HG03196 (cell line): Measurements from ENCODE around the gene PGAM1.
"Not testable (repeated sequence)": the region's sequence is repeated elsewhere in the genome, so short reads cannot be mapped to it uniquely, and the experiment has no call there.

Experiments
- ATAC-seq: cut with Tn5 transposase; IDR thresholded peaks from one replicate; pipeline ENCODE4 v1.9.1; 2021; ENCODE audit not compliant: unreplicated experiment

Gene PGAM1

DNA sequence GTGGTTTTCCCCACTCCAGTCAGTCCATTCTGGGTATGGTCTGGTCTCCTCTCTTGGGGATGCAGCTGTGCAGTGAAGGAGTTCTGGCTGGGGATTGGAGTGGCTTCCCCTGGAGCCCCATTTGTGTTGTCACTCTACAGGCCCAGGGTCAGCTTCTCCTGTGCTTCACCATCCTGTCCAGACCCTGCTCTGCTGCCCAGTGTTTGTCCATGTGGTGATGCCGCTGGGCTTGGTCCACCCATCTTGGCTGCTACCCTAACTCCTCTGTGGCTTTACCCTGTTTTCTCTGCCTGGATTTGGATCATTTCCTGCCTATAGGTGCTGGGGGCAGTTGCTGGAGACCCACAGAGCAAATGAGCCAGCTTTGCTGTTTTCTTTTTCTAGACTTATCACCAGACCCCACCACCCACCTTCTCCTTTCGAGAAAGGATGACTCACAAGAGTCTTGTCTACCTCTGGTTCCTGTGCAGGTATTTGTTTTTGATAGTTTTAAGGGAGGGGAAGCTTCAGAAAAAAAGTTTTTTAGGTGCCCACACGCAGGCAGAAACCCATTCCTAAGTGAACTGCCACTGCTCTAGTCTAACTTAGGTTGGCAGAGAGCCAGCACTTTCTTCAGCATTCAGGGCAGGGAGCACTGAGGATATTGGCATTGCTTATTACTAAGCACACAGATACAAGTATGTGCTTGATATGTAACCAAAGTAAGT lies 28.5 kb downstream of the PGAM1 start:
- ATAC-seq = no peak

DNA sequence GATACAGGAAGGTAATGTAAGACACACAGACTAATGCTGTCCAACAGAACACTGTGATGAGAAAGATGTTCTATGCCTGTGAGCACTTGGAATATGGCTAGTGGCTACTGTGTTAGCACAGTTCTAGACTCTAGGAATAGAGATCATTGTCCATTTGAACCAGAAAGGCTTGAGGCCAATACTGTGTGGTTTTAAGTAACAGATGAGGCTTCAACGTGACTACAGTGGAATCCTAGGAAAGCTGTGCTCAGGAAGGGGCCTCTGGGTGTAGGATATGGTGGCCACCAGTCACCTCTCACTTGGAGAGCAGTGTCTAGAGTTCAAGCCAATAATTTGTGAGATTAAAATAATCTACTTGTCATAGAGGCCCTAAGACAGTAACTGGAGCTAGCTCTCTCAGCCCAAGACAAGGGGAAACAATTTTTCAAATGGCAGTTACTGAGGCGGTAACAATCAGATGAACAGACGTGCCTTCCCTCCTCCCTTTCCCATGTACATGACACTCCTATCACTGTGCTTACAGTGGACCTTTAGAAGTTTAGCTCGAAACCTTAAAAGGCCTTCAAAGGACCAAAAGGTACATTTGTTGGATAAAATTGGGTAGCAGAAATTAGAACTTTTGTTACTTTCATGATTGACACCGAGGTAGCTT lies 30.2 kb downstream of the PGAM1 start:
- ATAC-seq = no peak

DNA sequence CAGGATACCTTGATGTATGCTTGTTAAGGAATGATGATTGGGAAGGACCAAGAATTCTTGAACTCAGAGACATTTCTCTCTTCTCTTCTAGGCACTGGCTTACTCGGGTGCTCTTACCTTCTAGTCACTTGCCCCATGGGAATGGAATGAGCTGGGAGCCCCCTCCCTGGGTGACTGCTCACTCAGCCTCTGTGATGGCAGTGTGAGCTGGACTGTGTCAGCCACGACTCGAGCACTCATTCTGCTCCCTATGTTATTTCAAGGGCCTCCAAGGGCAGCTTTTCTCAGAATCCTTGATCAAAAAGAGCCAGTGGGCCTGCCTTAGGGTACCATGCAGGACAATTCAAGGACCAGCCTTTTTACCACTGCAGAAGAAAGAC lies 30.7 kb downstream of the PGAM1 start:
- no peak for ATAC-seq

DNA sequence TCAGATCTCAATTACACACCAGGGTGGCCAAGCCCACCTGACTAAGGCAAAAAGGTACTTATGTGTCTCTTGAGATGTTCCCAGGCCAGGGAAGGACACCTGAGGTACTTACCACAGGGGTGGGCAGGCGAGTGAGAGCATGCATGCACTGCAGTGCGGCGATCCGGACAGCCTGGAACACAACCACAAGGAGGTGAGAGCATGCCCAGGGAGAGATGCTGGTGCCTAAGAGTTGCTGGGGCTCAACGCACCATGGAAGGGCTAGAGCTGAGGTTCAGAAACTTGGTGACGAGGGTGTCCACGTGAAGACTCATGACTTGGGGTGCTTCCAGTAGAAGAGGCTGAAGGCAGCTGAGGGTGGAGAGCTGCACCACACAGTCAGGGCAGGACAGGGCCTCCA lies 33.1 kb downstream of the PGAM1 start:
- ATAC-seq = no peak

DNA sequence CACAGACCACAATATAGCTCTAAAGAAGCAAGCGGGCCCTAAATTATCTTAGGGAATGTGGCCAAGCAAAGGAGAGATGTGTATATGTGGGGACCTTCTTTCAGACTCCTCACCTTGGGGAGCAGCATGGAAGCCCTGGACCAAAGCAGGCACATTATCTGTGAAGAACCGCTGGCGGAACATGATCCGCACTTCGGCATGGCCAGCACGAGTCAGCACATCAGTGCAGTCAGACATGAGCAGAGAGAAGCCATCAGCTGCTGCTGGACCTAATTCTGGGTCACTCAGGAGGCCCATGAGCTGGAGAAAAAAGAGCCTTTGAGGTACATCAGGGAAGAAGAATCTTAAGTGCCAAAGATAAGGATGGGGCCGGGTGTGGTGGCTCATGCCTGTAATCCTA lies 33.9 kb downstream of the PGAM1 start:
- no peak for ATAC-seq

DNA sequence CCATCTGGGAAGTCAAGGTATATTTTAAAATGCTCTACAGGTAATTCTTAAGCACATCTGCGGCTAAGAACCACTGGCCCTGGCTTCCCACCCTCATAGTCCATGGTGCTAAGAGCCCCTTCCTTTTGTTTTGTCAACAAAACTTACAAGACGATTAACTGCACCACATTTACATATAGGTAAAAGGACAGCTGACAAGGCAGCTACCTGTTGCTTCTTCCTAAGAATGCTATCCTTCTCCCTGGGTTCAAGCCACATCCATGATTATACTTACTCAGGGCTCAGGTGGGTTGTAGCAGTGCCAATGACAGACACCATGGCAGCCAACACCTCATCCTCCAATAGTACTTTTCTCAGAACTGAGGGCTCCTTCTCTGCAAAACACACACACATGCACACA lies 36.3 kb downstream of the PGAM1 start:
- ATAC-seq = no peak

DNA sequence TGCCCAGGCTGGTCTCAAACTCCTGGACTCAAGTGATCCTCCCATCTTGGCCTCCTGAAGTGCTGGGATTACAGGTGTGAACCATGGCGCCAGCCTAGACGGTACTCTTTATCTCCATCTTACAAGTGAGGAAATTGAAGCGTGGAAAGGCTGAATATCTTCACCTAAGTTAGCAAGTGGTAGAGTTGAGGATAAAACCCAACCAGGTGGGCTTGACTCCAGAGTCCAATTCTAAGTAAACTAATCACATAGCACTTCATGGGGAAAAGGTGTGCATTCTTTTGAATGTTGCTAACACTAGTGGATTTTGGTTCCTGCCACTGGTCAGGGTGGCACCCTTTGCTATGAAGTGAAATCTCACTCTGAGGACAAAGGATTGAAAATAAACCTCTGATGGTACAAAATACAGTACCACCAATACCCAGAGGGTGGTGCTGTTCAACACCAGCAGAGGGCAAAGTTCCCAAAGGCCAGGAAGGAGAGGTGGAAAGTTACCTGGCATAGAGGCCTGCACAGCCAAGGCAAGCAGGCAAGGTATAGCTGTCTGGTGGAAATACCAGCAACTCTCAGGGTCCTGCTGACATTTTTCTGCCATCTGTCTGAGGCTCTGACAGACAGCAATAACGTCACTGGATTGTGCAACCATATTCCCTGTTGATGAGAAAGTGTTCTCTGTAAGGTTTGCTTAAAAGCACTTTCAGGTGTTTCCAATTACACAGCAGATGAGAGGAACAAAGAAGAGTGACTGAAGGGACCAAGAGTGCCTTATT lies 37.6 kb downstream of the PGAM1 start:
- no peak for ATAC-seq

DNA sequence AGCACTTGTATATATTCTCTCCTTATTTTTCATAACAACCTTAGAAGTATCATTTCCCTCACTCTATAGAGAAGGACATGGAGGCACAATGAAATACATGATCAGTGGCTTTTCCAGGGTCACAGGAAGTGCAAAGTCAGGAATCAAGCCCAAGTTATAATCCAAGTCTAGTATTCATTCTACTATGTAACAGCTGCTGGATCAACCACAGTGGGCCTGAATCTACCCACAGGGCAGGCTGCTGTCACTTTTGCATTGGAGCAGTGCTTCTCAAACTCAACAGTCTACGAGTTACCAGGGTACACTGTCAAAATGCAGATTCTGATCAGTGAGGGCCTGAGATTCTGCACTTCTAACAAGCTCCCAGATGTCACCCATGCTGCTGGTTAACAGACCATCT lies 38.2 kb downstream of the PGAM1 start:
- no peak for ATAC-seq

DNA sequence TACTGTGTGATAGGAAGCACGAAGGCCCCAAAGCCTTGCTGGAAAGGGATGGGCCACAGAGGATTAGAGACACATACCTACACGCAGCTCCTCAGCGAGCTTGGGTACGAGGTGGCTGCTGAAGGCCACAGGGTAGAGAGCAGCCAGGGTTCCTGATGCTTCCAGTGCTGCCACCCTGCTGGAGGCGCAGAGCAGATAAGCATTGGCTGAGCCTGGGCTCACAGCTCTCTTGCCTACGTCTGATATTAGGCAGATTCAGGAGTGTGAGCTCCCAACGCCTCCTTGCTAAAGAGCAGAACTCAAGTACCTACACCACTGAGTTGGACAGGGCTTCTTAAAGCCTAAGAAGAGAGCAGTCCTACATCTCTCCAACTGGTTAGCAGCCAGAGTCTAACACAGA lies 40.0 kb downstream of the PGAM1 start:
- no peak for ATAC-seq

DNA sequence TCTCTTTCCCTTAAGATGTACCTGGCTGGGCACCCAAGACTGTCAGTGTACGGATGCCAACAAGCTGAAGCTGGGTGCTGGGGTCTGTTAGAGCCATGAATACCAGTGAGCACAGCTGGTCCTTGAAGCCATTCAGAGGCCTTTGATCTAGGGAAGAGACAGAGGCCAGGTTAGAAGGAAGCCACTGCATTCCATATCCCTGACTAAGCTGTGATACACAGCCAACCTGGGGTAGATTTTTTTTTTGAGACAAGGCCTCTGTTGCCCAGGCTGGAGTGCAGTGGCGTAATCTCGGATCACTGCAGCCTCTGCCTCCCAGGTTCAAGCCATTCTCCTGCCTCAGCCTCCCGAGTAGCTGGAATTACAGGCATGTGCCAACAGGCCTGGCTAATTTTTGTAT lies 40.8 kb downstream of the PGAM1 start:
- no peak for ATAC-seq

DNA sequence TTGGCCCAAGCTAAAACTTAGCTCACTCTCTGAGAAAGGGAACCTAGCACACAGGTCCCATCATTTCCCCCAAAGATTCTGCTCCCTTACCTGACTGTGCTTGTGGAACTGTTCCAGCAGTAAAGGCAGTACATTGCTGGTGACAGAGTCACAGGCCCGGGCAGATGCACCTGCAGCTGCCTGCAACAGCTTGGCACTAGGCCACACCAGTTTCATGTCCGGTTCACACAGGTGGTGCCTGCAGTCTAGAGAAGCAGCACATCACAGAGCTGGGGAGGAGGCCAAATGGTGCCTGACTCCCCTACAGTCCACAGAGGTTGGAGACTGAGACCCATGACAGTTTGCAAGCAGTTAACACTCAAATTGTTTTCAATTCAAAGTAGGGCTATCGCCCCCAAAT lies 42.2 kb downstream of the PGAM1 start:
- ATAC-seq = no peak

DNA sequence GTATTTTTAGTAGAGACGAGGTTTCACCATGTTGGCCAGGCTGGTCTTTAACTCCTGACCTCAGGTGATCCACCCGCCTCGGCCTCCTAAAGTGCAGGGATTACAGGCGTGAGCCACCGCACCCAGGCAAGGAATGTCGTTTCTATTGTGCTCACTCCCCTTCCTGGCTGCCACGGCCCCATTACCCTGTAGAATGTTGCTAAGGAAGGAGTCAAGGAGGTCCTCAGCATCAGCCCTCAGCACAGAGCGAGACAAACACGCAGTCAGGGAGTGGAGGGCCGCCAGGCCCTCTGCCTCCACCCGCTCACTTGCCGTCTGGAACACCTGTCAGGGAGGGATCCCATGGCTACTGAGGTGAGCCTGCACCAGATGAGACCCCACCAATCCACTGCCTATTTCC lies 42.8 kb downstream of the PGAM1 start:
- ATAC-seq = not testable (repeated sequence)

DNA sequence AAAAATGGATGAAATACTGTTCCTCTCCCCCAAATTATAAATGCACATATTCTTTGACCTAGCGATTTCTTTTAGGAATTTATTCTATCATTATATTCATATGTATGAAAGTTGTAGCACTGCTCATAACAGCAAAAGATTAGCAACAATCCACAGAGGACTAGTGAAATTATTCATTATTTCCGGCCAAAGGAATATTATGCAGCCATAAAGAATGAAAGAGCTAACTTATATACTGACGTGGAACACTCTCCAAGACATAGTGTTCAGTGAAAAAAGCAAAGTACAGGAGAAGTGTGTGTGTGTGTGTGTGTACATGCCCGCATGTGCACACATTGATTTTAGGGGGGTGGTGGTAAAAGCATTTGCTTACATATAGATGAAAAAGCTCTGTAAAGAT lies 48.9 kb downstream of the PGAM1 start:
- ATAC-seq = no peak

DNA sequence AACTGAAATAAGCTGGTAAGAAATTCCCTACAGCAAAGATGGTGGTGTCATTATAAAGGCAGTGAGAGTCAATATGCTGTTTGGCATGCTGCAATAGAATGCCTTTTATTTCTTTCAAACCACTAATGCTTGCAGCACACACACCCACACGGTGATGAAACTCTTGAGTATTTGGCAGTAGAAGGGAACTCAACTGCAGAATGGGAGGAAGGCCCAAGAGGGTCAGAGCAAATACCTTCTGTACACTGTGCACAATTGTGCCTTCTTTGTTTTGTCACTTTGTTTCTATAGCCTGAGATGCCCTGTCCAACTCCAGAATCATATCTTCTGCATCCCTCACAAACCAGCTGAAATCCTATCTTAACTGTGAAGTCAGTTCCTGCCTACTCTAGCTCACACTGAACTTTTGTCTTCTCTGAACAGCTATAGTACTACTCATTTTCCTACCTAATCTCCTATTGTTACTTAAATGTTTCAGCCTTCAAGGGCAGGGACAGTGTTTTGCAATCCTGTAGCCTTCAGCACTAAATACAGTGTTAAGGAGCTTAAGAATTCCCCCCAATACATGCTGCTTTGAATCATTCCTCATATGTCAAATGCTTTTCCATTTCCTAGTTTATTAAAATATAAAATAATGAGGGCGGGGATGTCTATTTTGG lies 50.1 kb downstream of the PGAM1 start:
- ATAC-seq = no peak

DNA sequence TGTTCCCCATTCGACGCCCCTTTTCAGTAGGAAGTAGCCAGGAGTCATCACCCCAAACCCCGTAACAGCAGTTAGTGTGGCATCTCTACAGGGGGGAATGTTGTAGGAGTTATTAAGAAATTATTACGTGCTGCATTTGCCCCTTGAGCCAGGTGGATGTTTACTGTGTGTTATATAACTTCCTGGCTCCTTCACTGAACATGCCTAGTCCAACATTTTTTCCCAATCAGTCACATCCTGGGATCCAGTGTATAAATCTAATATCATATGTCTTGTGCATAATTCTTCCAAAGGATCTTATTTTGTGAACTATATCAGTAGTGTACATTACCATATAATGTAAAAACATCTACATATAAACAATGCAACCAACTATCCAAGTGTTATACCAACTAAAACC lies 53.4 kb downstream of the PGAM1 start:
- not testable (repeated sequence) for ATAC-seq

DNA sequence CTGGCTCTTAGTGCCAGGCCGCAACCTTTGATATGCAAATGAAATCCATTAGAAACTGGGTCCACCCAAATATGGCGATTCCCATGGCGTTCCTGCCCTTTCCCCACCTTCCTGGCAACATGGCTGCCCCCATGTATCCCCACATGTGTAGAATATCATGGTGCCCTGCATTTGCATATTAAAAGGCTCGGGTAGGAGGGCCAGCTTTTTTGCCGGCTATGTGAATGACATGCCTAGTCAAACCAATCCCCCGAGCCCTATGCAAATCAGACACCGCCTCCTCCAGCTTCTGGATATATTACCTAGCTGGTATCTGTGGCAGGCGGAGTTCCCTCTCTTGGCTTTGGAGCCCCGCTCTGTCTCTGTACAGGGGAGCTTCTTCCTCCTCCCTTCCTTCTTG lies 53.9 kb downstream of the PGAM1 start:
- ATAC-seq = no peak

DNA sequence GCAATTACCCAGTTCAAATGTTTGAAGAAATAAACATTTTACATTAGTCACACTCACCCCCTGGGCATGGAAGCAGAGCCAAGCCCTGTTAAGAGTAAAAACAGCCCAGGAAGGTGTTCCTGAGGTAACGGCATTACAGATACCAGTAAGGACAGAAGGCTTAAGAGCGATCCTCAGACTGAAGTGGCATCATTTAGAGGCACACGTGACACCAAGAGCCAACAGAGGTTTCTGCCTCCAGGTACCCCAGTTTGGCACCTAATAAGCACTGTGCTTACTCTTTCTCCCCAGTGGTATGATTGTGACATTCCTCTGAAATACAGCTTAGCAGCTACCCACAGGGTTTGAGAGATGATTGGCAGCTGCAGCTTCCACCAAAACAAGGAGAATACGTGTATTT lies 55.1 kb downstream of the PGAM1 start:
- no peak for ATAC-seq

DNA sequence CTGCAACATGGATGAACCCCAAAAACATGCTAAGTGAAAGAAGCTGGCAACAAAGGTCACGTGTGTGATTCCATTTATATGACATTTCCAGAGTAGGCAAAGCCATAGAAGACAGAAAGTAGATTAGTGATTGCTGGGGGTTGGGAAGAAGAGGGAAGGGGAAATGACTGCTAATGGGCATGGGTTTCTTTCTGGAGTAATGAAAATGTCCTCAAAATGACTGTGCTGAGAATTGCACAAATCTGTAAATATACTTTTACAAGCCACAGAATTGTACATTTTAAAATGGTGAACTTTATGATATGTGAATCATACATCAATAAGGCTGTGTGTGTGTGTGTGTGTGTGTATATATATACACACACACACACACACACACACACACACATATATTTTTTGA lies 56.4 kb downstream of the PGAM1 start:
- no peak for ATAC-seq
